ENCODE results near the gene RABGAP1.

Gene RABGAP1

DNA sequence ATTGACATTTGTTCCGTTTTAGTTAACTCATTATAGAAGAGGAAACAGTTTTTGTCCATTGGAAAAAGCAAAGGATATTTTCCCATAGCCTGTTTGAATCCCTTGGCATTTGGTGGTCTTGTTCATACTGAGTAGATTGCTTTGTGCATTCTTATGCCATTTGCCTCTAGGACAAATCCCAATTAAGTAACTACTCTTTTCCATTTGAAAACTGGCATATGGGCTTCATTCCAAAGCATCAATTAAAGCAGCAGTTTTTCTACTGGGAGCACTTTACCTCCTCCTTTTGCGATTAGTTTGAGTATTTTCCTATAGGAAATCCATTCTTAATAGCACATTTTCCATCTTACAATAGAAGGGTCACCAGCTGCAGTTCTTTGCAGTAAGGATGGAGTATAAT, 123.9 kb downstream of the RABGAP1 start (continued):
- TF ChIP-seq, protein P1, sequence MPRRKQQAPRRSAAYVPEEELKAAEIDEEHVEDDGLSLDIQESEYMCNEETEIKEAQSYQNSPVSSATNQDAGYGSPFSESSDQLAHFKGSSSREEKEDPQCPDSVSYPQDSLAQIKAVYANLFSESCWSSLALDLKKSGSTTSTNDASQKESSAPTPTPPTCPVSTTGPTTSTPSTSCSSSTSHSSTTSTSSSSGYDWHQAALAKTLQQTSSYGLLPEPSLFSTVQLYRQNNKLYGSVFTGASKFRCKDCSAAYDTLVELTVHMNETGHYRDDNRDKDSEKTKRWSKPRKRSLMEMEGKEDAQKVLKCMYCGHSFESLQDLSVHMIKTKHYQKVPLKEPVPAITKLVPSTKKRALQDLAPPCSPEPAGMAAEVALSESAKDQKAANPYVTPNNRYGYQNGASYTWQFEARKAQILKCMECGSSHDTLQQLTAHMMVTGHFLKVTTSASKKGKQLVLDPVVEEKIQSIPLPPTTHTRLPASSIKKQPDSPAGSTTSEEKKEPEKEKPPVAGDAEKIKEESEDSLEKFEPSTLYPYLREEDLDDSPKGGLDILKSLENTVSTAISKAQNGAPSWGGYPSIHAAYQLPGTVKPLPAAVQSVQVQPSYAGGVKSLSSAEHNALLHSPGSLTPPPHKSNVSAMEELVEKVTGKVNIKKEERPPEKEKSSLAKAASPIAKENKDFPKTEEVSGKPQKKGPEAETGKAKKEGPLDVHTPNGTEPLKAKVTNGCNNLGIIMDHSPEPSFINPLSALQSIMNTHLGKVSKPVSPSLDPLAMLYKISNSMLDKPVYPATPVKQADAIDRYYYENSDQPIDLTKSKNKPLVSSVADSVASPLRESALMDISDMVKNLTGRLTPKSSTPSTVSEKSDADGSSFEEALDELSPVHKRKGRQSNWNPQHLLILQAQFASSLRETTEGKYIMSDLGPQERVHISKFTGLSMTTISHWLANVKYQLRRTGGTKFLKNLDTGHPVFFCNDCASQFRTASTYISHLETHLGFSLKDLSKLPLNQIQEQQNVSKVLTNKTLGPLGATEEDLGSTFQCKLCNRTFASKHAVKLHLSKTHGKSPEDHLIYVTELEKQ (tag by site-specific recombination; IDR thresholded peaks at IDR 0.05; ENCODE audit: borderline replicate concordance) = no peak
- TF ChIP-seq ZNF121 (tag by site-specific recombination; IDR thresholded peaks at IDR 0.05) (no peak), ZNF211 (tag by site-specific recombination; IDR thresholded peaks at IDR 0.05; ENCODE audit: low read depth) (no peak), ZNF266 (tag by site-specific recombination; IDR thresholded peaks at IDR 0.05; ENCODE audit: low read depth) (no peak)

DNA sequence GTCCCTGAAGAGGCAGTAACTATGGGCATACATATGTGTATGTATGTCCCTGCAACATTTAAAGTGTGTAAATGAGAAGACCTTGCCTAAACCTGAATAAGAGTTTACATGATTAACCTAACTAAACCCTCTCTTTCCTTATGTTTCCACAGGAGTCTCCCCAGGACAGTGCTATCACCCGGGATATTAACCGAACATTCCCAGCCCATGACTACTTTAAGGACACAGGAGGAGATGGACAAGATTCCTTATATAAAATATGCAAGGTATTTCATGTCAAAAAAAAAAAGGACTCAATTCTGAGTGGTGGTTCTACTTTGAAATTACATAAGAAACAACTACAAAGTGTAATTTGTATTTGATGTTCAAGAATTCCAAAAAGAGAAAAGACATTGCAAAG, 124.4 kb downstream of the RABGAP1 start:
- TF ChIP-seq ZBTB20 (tag by site-specific recombination; IDR thresholded peaks at IDR 0.05) = no peak
- TF ChIP-seq ZNF223 (tag by site-specific recombination; IDR thresholded peaks at IDR 0.05) = no peak
- TF ChIP-seq, protein P2, sequence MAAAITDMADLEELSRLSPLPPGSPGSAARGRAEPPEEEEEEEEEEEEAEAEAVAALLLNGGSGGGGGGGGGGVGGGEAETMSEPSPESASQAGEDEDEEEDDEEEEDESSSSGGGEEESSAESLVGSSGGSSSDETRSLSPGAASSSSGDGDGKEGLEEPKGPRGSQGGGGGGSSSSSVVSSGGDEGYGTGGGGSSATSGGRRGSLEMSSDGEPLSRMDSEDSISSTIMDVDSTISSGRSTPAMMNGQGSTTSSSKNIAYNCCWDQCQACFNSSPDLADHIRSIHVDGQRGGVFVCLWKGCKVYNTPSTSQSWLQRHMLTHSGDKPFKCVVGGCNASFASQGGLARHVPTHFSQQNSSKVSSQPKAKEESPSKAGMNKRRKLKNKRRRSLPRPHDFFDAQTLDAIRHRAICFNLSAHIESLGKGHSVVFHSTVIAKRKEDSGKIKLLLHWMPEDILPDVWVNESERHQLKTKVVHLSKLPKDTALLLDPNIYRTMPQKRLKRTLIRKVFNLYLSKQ (tag by site-specific recombination; IDR thresholded peaks at IDR 0.05; ENCODE audit: borderline replicate concordance) = no peak
- TF ChIP-seq ZNF16 (tag by site-specific recombination; IDR thresholded peaks at IDR 0.05; ENCODE audit: low read depth) = no peak
- TF ChIP-seq, protein P3, sequence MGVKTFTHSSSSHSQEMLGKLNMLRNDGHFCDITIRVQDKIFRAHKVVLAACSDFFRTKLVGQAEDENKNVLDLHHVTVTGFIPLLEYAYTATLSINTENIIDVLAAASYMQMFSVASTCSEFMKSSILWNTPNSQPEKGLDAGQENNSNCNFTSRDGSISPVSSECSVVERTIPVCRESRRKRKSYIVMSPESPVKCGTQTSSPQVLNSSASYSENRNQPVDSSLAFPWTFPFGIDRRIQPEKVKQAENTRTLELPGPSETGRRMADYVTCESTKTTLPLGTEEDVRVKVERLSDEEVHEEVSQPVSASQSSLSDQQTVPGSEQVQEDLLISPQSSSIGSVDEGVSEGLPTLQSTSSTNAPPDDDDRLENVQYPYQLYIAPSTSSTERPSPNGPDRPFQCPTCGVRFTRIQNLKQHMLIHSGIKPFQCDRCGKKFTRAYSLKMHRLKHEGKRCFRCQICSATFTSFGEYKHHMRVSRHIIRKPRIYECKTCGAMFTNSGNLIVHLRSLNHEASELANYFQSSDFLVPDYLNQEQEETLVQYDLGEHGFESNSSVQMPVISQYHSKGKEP (tag by site-specific recombination; IDR thresholded peaks at IDR 0.05) = no peak
- no peak for TF ChIP-seq ZNF324 (tag by site-specific recombination; IDR thresholded peaks at IDR 0.05)
- TF ChIP-seq ZNF707 (tag by site-specific recombination; IDR thresholded peaks at IDR 0.05) = no peak
- TF ChIP-seq, protein P4, sequence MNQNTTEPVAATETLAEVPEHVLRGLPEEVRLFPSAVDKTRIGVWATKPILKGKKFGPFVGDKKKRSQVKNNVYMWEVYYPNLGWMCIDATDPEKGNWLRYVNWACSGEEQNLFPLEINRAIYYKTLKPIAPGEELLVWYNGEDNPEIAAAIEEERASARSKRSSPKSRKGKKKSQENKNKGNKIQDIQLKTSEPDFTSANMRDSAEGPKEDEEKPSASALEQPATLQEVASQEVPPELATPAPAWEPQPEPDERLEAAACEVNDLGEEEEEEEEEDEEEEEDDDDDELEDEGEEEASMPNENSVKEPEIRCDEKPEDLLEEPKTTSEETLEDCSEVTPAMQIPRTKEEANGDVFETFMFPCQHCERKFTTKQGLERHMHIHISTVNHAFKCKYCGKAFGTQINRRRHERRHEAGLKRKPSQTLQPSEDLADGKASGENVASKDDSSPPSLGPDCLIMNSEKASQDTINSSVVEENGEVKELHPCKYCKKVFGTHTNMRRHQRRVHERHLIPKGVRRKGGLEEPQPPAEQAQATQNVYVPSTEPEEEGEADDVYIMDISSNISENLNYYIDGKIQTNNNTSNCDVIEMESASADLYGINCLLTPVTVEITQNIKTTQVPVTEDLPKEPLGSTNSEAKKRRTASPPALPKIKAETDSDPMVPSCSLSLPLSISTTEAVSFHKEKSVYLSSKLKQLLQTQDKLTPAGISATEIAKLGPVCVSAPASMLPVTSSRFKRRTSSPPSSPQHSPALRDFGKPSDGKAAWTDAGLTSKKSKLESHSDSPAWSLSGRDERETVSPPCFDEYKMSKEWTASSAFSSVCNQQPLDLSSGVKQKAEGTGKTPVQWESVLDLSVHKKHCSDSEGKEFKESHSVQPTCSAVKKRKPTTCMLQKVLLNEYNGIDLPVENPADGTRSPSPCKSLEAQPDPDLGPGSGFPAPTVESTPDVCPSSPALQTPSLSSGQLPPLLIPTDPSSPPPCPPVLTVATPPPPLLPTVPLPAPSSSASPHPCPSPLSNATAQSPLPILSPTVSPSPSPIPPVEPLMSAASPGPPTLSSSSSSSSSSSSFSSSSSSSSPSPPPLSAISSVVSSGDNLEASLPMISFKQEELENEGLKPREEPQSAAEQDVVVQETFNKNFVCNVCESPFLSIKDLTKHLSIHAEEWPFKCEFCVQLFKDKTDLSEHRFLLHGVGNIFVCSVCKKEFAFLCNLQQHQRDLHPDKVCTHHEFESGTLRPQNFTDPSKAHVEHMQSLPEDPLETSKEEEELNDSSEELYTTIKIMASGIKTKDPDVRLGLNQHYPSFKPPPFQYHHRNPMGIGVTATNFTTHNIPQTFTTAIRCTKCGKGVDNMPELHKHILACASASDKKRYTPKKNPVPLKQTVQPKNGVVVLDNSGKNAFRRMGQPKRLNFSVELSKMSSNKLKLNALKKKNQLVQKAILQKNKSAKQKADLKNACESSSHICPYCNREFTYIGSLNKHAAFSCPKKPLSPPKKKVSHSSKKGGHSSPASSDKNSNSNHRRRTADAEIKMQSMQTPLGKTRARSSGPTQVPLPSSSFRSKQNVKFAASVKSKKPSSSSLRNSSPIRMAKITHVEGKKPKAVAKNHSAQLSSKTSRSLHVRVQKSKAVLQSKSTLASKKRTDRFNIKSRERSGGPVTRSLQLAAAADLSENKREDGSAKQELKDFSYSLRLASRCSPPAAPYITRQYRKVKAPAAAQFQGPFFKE (tag by site-specific recombination; IDR thresholded peaks at IDR 0.05; ENCODE audit: borderline replicate concordance) = no peak
- no peak for TF ChIP-seq KLF16 (tag by site-specific recombination; IDR thresholded peaks at IDR 0.05)
- no peak for TF ChIP-seq ZNF544 (tag by site-specific recombination; IDR thresholded peaks at IDR 0.05)
- no peak for TF ChIP-seq ZNF350 (tag by site-specific recombination; IDR thresholded peaks at IDR 0.05)
- TF ChIP-seq ZNF366 (tag by site-specific recombination; conservative IDR thresholded peaks at IDR 0.05) = no peak
- TF ChIP-seq WT1 (tag by site-specific recombination; IDR thresholded peaks at IDR 0.05) = no peak
- Histone ChIP-seq H3K27ac (ENCODE audit: extremely low read depth, low read depth, low read length) (no peak overlapping the region), H3K9me3 (ENCODE audit: control insufficient read depth, insufficient read depth, low read depth, low read length) (no peaks in the 10 kb centered on the region), H3K36me3 (ENCODE audit: control insufficient read depth in 2 of 2, insufficient read depth in 1 of 2, low read length in 2 of 2) (peaks cover 6 to 51% of the 10 kb centered on the region in 2 experiments), H3K4me3 (ENCODE audit: low read depth, low read length) (no peak overlapping the region), H3K4me1 (ENCODE audit: control insufficient read depth, insufficient read depth, low read length) (no peaks in the 10 kb centered on the region)
- ChIA-PET CTCF (interaction anchor here (1.8 kb wide), 1 partner anchor 16 kb away, joined by 6 read pairs; no protein-coding TSS in a partner anchor), POLR2A (no interaction called here)

Measured in HEK293 (cell line).